Uterus (tissue), 2 donors: ENCODE results near the gene AP1M2.

Source experiments
- POLR2A ChIP-seq, 2 donors: fragments of 450-650 bp; IDR thresholded peaks; one replicate each; pipeline ENCODE4 v1.6.1; 2016; ENCODE audit warnings: antibody characterized with exemption in 2 of 2, mild to moderate bottlenecking in 1 of 2, moderate library complexity in 1 of 2
- TF ChIP-seq, protein P1 (sequence below), 4 experiments: fragments of 200-600 bp in 2 of 4; fragments of 450-650 bp in 2 of 4; sonication (generic) in 2 of 4; IDR thresholded peaks; one replicate each; pipeline ENCODE4 v1.5.1; 2016 to 2019; ENCODE audit warnings: antibody characterized with exemption in 4 of 4, mild to moderate bottlenecking in 2 of 4, moderate library complexity in 1 of 4

DNA sequence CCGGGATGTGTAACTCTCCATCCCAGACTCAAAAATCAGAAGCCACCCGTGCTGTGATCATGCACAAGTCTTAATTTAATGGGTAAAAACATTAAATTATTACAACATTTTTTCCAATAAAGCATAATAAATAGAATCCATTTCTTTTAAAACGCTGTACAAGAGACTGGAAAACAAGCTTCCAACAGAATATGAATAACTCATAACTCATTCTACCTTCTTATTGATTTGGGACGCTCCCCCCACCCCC, 20.8 kb downstream of the AP1M2 start:
- no peak for TF ChIP-seq POLR2A (IDR thresholded peaks at IDR 0.05)
- TF ChIP-seq, protein P1, sequence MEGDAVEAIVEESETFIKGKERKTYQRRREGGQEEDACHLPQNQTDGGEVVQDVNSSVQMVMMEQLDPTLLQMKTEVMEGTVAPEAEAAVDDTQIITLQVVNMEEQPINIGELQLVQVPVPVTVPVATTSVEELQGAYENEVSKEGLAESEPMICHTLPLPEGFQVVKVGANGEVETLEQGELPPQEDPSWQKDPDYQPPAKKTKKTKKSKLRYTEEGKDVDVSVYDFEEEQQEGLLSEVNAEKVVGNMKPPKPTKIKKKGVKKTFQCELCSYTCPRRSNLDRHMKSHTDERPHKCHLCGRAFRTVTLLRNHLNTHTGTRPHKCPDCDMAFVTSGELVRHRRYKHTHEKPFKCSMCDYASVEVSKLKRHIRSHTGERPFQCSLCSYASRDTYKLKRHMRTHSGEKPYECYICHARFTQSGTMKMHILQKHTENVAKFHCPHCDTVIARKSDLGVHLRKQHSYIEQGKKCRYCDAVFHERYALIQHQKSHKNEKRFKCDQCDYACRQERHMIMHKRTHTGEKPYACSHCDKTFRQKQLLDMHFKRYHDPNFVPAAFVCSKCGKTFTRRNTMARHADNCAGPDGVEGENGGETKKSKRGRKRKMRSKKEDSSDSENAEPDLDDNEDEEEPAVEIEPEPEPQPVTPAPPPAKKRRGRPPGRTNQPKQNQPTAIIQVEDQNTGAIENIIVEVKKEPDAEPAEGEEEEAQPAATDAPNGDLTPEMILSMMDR (IDR thresholded peaks at IDR 0.05): no peak
